ENCODE data around the gene SHKBP1.

Gene SHKBP1

DNA sequence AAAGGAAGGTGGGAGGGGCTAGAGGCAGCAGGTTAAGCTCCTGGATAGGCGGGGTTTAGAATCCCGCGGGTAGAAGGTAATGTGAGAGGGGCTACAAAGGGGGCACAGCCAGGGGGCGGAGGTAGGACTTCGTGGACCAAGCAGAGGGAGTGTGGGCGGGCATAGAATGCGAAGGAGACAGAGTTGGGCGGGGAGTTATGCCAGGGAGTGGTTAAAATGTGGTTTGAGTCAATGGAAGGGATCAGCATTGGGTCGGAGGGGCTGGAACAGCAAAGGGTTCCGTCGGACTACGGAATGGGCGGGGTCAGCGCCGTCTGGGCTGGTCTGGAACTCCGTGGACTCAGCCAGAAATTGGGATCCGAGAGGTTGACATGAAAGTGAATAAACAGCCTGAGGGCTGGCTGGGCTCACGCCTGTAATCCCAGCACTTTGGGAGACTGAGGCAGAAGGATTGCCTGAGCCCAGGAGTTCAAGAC lies 27.5 kb downstream of the SHKBP1 start (continued):
- TF ChIP-seq, protein P1, sequence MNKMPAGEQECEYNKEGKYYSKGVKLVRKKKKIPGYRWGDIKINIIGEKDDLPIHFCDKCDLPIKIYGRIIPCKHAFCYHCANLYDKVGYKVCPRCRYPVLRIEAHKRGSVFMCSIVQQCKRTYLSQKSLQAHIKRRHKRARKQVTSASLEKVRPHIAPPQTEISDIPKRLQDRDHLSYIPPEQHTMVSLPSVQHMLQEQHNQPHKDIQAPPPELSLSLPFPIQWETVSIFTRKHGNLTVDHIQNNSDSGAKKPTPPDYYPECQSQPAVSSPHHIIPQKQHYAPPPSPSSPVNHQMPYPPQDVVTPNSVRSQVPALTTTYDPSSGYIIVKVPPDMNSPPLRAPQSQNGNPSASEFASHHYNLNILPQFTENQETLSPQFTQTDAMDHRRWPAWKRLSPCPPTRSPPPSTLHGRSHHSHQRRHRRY (tag by site-specific recombination; IDR thresholded peaks at IDR 0.05), result 0 out of 2 replicates have a peak, but pooled peaks have one; percentile 77
- TF ChIP-seq, protein P2, sequence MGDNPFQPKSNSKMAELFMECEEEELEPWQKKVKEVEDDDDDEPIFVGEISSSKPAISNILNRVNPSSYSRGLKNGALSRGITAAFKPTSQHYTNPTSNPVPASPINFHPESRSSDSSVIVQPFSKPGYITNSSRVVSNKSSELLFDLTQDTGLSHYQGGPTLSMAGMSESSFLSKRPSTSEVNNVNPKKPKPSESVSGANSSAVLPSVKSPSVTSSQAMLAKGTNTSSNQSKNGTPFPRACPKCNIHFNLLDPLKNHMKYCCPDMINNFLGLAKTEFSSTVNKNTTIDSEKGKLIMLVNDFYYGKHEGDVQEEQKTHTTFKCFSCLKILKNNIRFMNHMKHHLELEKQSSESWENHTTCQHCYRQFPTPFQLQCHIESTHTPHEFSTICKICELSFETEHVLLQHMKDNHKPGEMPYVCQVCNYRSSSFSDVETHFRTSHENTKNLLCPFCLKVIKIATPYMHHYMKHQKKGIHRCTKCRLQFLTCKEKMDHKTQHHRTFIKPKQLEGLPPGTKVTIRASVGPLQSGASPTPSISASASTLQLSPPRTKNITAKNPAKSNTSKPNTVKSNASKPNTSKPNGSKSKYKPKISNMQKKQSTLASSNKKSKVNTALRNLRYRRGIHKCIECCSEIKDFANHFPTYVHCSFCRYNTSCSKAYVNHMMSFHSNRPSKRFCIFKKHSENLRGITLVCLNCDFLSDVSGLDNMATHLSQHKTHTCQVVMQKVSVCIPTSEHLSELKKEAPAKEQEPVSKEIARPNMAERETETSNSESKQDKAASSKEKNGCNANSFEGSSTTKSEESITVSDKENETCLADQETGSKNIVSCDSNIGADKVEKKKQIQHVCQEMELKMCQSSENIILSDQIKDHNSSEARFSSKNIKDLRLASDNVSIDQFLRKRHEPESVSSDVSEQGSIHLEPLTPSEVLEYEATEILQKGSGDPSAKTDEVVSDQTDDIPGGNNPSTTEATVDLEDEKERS (tag by site-specific recombination; IDR thresholded peaks at IDR 0.05), result peak; percentile 93
- TF ChIP-seq TRIM28 (IDR thresholded peaks at IDR 0.05; ENCODE audit: borderline replicate concordance, low read length) (no peak), ZBTB20 (tag by site-specific recombination; IDR thresholded peaks at IDR 0.05) (no peak), ZNF211 (tag by site-specific recombination; IDR thresholded peaks at IDR 0.05; ENCODE audit: low read depth) (no peak), YY2 (tag by site-specific recombination; IDR thresholded peaks at IDR 0.05) (0 out of 2 replicates have a peak, but pooled peaks have one; percentile 27), ZNF530 (tag by site-specific recombination; IDR thresholded peaks at IDR 0.05; ENCODE audit: low read depth) (no peak), KLF16 (tag by site-specific recombination; IDR thresholded peaks at IDR 0.05) (peak; percentile 84), ZBTB7A (tag by site-specific recombination; IDR thresholded peaks at IDR 0.05; ENCODE audit: low read depth) (peak; percentile 94), ZNF335 (tag by site-specific recombination; conservative IDR thresholded peaks at IDR 0.05) (peak; percentile 60; the same call in 1 of the 2 replicates), PBX3 (CRISPR knock-in tag; IDR thresholded peaks at IDR 0.05) (no peak), ZNF416 (tag by site-specific recombination; IDR thresholded peaks at IDR 0.05) (0 out of 2 replicates have a peak, but pooled peaks have one; percentile 10), ZNF433 (tag by site-specific recombination; IDR thresholded peaks at IDR 0.05; ENCODE audit: low read depth) (no peak), ZNF157 (tag by site-specific recombination; IDR thresholded peaks at IDR 0.05) (peak; percentile 49; the same call in 1 of the 2 replicates), GLI4 (tag by site-specific recombination; IDR thresholded peaks at IDR 0.05) (no peak), ZNF223 (tag by site-specific recombination; IDR thresholded peaks at IDR 0.05) (peak; percentile 93), ZNF777 (tag by site-specific recombination; IDR thresholded peaks at IDR 0.05; ENCODE audit: borderline replicate concordance) (no peak; the same call in 1 of the 2 replicates), PRDM1 (tag by site-specific recombination; IDR thresholded peaks at IDR 0.05) (no peak), ZNF449 (tag by site-specific recombination; IDR thresholded peaks at IDR 0.05) (peak; percentile 43)
- TF ChIP-seq, protein P3, sequence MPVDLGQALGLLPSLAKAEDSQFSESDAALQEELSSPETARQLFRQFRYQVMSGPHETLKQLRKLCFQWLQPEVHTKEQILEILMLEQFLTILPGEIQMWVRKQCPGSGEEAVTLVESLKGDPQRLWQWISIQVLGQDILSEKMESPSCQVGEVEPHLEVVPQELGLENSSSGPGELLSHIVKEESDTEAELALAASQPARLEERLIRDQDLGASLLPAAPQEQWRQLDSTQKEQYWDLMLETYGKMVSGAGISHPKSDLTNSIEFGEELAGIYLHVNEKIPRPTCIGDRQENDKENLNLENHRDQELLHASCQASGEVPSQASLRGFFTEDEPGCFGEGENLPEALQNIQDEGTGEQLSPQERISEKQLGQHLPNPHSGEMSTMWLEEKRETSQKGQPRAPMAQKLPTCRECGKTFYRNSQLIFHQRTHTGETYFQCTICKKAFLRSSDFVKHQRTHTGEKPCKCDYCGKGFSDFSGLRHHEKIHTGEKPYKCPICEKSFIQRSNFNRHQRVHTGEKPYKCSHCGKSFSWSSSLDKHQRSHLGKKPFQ (tag by site-specific recombination; IDR thresholded peaks at IDR 0.05), result peak; percentile 21; the same call in 1 of the 2 replicates
- TF ChIP-seq, protein P4, sequence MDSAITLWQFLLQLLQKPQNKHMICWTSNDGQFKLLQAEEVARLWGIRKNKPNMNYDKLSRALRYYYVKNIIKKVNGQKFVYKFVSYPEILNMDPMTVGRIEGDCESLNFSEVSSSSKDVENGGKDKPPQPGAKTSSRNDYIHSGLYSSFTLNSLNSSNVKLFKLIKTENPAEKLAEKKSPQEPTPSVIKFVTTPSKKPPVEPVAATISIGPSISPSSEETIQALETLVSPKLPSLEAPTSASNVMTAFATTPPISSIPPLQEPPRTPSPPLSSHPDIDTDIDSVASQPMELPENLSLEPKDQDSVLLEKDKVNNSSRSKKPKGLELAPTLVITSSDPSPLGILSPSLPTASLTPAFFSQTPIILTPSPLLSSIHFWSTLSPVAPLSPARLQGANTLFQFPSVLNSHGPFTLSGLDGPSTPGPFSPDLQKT (IDR thresholded peaks at IDR 0.05; ENCODE audit: borderline replicate concordance, low read depth, low read length), result no peak
- TF ChIP-seq, protein P5, sequence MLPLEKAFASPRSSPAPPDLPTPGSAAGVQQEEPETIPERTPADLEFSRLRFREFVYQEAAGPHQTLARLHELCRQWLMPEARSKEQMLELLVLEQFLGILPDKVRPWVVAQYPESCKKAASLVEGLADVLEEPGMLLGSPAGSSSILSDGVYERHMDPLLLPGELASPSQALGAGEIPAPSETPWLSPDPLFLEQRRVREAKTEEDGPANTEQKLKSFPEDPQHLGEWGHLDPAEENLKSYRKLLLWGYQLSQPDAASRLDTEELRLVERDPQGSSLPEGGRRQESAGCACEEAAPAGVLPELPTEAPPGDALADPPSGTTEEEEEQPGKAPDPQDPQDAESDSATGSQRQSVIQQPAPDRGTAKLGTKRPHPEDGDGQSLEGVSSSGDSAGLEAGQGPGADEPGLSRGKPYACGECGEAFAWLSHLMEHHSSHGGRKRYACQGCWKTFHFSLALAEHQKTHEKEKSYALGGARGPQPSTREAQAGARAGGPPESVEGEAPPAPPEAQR (tag by site-specific recombination; IDR thresholded peaks at IDR 0.05), result peak; percentile 54; the same call in 1 of the 2 replicates
